ENCODE measurements around the gene STIM2.
"Not testable (repeated sequence)": the region's sequence is repeated elsewhere in the genome, so short reads cannot be mapped to it uniquely, and the experiment has no call there.

STIM2 gene

GRCh38 chr4:26860157-26860921 is at the start of gene STIM2:
Gene STIM2 (plus strand): TSS chr4:26860841.
- Histone ChIP-seq H3K27ac (peak within 1 kb of the TSS; percentile 46; the same call in 1 of the 2 replicates), H3K9me3 (ENCODE audit: low read depth, low read length) (no peaks in the 10 kb centered on the region), H3K4me3 (peak within 1 kb of the TSS; percentile 86), H3K9ac (ENCODE audit: insufficient read length) (peak within 1 kb of the TSS; percentile 47), H3K36me3 (ENCODE audit: insufficient read depth, low read length) (no peaks in the 10 kb centered on the region)
- no peak for TF ChIP-seq EZH2 (IDR thresholded peaks at IDR 0.05)
- TF ChIP-seq POLR2AphosphoS5 (IDR thresholded peaks at IDR 0.05; ENCODE audit: borderline replicate concordance, low read depth, low read length), result peak; percentile 83; the same call in 1 of the 2 replicates
- peak; percentile 57 for TF ChIP-seq FOXP2 (optimal IDR thresholded peaks at IDR 0.05; ENCODE audit: control extremely low read depth, extremely low read length, insufficient read depth)
- no peak for DNase-seq (ENCODE audit: low read depth, low spot score)

DNA sequence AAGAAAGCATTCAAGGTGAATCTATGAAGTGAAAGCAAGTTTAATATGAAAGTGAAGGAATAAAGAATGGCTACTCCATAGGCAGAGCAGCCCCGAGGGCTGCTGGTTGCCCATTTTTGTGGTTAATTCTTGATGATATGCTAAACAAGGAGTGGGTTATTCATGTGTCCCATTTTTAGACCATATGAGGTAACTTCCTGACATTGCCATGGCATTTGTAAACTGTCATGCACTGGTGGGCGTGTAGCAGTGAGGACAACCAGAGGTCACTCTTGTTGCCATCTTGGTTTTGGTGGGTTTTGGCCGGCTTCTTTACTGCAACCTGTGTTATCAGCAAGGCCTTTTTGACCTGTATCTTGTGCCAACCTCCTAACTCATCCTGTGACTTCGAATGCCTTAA is 49.1 kb upstream of the STIM2 start:
- H3K9ac ChIP-seq (ENCODE audit: insufficient read length); DNase-seq (ENCODE audit: low read depth, low spot score); H3K27ac ChIP-seq; H3K4me3 ChIP-seq; H3K36me3 ChIP-seq (ENCODE audit: insufficient read depth, low read length); H3K9me3 ChIP-seq (ENCODE audit: low read depth, low read length): not testable (repeated sequence)

GRCh38 chr4:26812049-26812714 is 48.5 kb upstream of the STIM2 start:
- H3K9ac ChIP-seq (ENCODE audit: insufficient read length), result no peak overlapping the region
- DNase-seq (ENCODE audit: low read depth, low spot score), result no peak
- H3K27ac ChIP-seq, result no peak overlapping the region
- TF ChIP-seq EZH2 (IDR thresholded peaks at IDR 0.05) (no peak), FOXP2 (optimal IDR thresholded peaks at IDR 0.05; ENCODE audit: control extremely low read depth, extremely low read length, insufficient read depth) (no peak), POLR2AphosphoS5 (IDR thresholded peaks at IDR 0.05; ENCODE audit: borderline replicate concordance, low read depth, low read length) (no peak)
- no peaks in the 10 kb centered on the region for H3K9me3 ChIP-seq (ENCODE audit: low read depth, low read length)
- no peak overlapping the region for H3K4me3 ChIP-seq
- H3K36me3 ChIP-seq (ENCODE audit: insufficient read depth, low read length), result no peaks in the 10 kb centered on the region

- Histone ChIP-seq H3K9me3 (ENCODE audit: low read depth, low read length) (no peaks in the 10 kb centered on the region), H3K27ac (no peak overlapping the region), H3K4me3 (no peak overlapping the region), H3K9ac (ENCODE audit: insufficient read length) (no peak overlapping the region), H3K36me3 (ENCODE audit: insufficient read depth, low read length) (no peaks in the 10 kb centered on the region)
- TF ChIP-seq EZH2 (IDR thresholded peaks at IDR 0.05) (no peak), POLR2AphosphoS5 (IDR thresholded peaks at IDR 0.05; ENCODE audit: borderline replicate concordance, low read depth, low read length) (no peak), FOXP2 (optimal IDR thresholded peaks at IDR 0.05; ENCODE audit: control extremely low read depth, extremely low read length, insufficient read depth) (no peak)
- no peak for DNase-seq (ENCODE audit: low read depth, low spot score)
These were observed 46.9 kb upstream of the STIM2 start for GRCh38 chr4:26813698-26814097.

DNA sequence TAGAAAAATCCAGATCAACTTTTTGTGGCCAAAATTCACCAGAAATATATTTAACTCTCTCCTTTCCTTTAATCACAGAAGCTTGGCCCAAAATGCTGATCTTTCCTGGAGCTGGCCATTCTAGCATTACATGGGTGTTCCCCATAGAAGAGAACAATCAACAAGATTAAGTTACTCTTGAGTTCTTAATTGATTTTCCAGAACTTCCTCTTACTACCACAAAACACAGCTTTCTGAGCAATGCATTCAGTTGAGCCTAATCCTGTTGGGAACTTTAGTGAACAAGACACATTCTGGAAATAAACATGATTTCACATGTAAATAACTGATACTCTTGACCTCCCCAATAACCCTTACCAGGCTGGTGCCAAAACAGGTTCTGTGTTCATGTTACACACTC is 45.4 kb upstream of the STIM2 start:
- H3K9me3 ChIP-seq (ENCODE audit: low read depth, low read length), result no peaks in the 10 kb centered on the region
- no peak overlapping the region for H3K4me3 ChIP-seq
- H3K9ac ChIP-seq (ENCODE audit: insufficient read length), result no peak overlapping the region
- DNase-seq (ENCODE audit: low read depth, low spot score), result no peak
- H3K36me3 ChIP-seq (ENCODE audit: insufficient read depth, low read length), result no peaks in the 10 kb centered on the region
- TF ChIP-seq POLR2AphosphoS5 (IDR thresholded peaks at IDR 0.05; ENCODE audit: borderline replicate concordance, low read depth, low read length) (no peak), EZH2 (IDR thresholded peaks at IDR 0.05) (no peak), FOXP2 (optimal IDR thresholded peaks at IDR 0.05; ENCODE audit: control extremely low read depth, extremely low read length, insufficient read depth) (no peak)
- no peak overlapping the region for H3K27ac ChIP-seq

DNA sequence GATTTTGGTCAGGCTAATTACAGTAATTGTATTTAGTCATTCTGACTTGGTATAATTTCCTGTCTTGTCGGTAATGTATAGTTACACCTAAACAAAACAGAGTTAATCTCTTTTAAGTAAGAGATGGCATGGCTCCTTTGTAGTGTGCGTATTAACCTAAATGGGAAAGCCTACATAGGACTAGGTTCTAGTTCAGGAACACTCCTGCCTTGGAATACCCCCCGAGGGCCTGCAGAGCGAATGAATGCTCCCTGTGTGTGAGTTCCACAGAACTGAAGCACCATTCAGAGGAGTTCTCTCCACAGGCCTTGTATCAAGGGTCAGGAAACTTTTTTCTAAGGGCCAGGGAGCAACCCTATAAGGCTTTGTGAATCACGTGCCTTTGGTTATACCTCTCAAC is 44.9 kb upstream of the STIM2 start:
- Histone ChIP-seq H3K4me3 (no peak overlapping the region), H3K36me3 (ENCODE audit: insufficient read depth, low read length) (no peaks in the 10 kb centered on the region), H3K27ac (no peak overlapping the region), H3K9ac (ENCODE audit: insufficient read length) (no peak overlapping the region), H3K9me3 (ENCODE audit: low read depth, low read length) (no peaks in the 10 kb centered on the region)
- no peak for DNase-seq (ENCODE audit: low read depth, low spot score)
- no peak for TF ChIP-seq EZH2 (IDR thresholded peaks at IDR 0.05)
- no peak for TF ChIP-seq FOXP2 (optimal IDR thresholded peaks at IDR 0.05; ENCODE audit: control extremely low read depth, extremely low read length, insufficient read depth)
- no peak for TF ChIP-seq POLR2AphosphoS5 (IDR thresholded peaks at IDR 0.05; ENCODE audit: borderline replicate concordance, low read depth, low read length)

DNA sequence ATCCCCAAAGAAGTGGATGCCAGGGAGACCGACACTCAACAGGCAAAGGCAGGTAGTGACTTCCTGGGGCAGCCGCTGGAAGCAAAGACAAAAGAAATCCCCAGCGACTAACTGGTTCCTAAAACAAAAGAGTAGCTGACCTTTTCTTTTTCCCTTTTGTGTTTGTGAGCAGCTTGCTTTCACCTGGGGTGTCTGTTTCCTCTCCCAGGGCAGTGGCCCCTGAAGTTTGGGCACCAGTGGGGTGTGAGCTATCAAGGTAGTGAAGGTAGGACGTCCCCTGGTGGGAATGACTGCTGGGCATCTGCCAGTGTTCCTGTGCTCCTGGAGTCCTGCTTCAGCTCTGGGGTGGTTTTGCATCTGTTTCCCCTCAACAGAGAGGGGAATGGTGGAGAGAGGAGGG is 41.6 kb upstream of the STIM2 start:
- TF ChIP-seq FOXP2 (optimal IDR thresholded peaks at IDR 0.05; ENCODE audit: control extremely low read depth, extremely low read length, insufficient read depth), result no peak
- TF ChIP-seq EZH2 (IDR thresholded peaks at IDR 0.05), result no peak
- DNase-seq (ENCODE audit: low read depth, low spot score), result no peak

GRCh38 chr4:26819478-26820095 is 41.1 kb upstream of the STIM2 start:
- Histone ChIP-seq H3K9me3 (ENCODE audit: low read depth, low read length) (no peaks in the 10 kb centered on the region), H3K27ac (no peak overlapping the region), H3K4me3 (no peak overlapping the region), H3K36me3 (ENCODE audit: insufficient read depth, low read length) (no peaks in the 10 kb centered on the region), H3K9ac (ENCODE audit: insufficient read length) (no peak overlapping the region)
- DNase-seq (ENCODE audit: low read depth, low spot score), result no peak
- no peak for TF ChIP-seq EZH2 (IDR thresholded peaks at IDR 0.05)

More for the DNA sequence above, 41.6 kb upstream of the STIM2 start:
- no peak overlapping the region for H3K9ac ChIP-seq (ENCODE audit: insufficient read length)
- no peaks in the 10 kb centered on the region for H3K36me3 ChIP-seq (ENCODE audit: insufficient read depth, low read length)
- no peak overlapping the region for H3K27ac ChIP-seq
- H3K4me3 ChIP-seq, result no peak overlapping the region
- H3K9me3 ChIP-seq (ENCODE audit: low read depth, low read length), result no peaks in the 10 kb centered on the region

Data from SK-N-MC (cell line).